ENCODE measurements around the gene UNC5B. TPM values are rescaled to one million over a fixed set of nuclear protein-coding genes. Genes with fewer than 3 reads are reported as not detected.

The UNC5B gene
- total RNA-seq, 4 donors from 2014 or later: 3.3 to 7.0 (median 5.9) TPM

- Histone ChIP-seq H3K27ac (no peak overlapping the region), H3K36me3 (no peaks in the 10 kb centered on the region), H3K4me1 (peaks cover 0 to 23% (median 5%) of the 10 kb centered on the region in 4 donors), H3K4me3 (no peak overlapping the region), H3K27me3 (peaks cover 0 to 32% of the 10 kb centered on the region in 2 donors), H3K9me3 (no peaks in the 10 kb centered on the region)
- TF ChIP-seq POLR2A (IDR thresholded peaks at IDR 0.05) (no peak), CTCF (IDR thresholded peaks at IDR 0.05) (no peak), EP300 (IDR thresholded peaks at IDR 0.05) (no peak)
- DNase-seq (ENCODE audit: low spot score in 2 of 2): no peak
- WGBS, 2 donors: 67 to 82% methylated on average over 1 of the region's 1 CpG
Observed at GRCh38 chr10:71206911-71207310, 5.5 kb upstream of the UNC5B start.

GRCh38 chr10:71207578-71207977 lies 4.8 kb upstream of the UNC5B start:
- no peaks in the 10 kb centered on the region for H3K36me3 ChIP-seq
- no peak overlapping the region for H3K27ac ChIP-seq
- no peak overlapping the region for H3K4me3 ChIP-seq
- peaks cover 0 to 32% of the 10 kb centered on the region in 2 donors for H3K27me3 ChIP-seq
- TF ChIP-seq POLR2A (IDR thresholded peaks at IDR 0.05) (no peak), CTCF (IDR thresholded peaks at IDR 0.05) (no peak), EP300 (IDR thresholded peaks at IDR 0.05) (no peak)
- H3K4me1 ChIP-seq: peaks cover 0 to 27% (median 8%) of the 10 kb centered on the region in 4 donors
- H3K9me3 ChIP-seq: no peaks in the 10 kb centered on the region
- no peak for DNase-seq (ENCODE audit: low spot score in 2 of 2)

GRCh38 chr10:71209352-71209715 lies 3.0 kb upstream of the UNC5B start:
- 38 to 47% methylated on average over 4 of the region's 4 CpGs for WGBS, 2 donors
- TF ChIP-seq CTCF (IDR thresholded peaks at IDR 0.05) (no peak), EP300 (IDR thresholded peaks at IDR 0.05) (no peak), POLR2A (IDR thresholded peaks at IDR 0.05) (no peak)
- no peak overlapping the region for H3K27ac ChIP-seq
- no peaks in the 10 kb centered on the region for H3K36me3 ChIP-seq
- DNase-seq (ENCODE audit: low spot score in 2 of 2): no peak
- peaks cover 0 to 44% (median 13%) of the 10 kb centered on the region in 4 donors for H3K4me1 ChIP-seq
- no peaks in the 10 kb centered on the region for H3K9me3 ChIP-seq
- H3K4me3 ChIP-seq: no peak overlapping the region
- H3K27me3 ChIP-seq: peaks cover 0 to 32% of the 10 kb centered on the region in 2 donors

GRCh38 chr10:71209731-71210541 lies 2.4 kb upstream of the UNC5B start:
- Histone ChIP-seq H3K27ac (no peak overlapping the region), H3K4me3 (no peak overlapping the region), H3K27me3 (peaks cover 0 to 32% of the 10 kb centered on the region in 2 donors), H3K9me3 (no peaks in the 10 kb centered on the region), H3K36me3 (no peaks in the 10 kb centered on the region), H3K4me1 (peaks cover 0 to 46% (median 13%) of the 10 kb centered on the region in 4 donors)
- no peak for DNase-seq (ENCODE audit: low spot score in 2 of 2)
- 51 to 62% methylated on average over 5 of the region's 5 CpGs for WGBS, 2 donors
- TF ChIP-seq EP300 (IDR thresholded peaks at IDR 0.05) (no peak), CTCF (IDR thresholded peaks at IDR 0.05) (no peak), POLR2A (IDR thresholded peaks at IDR 0.05) (no peak)

- no peak for DNase-seq (ENCODE audit: low spot score in 2 of 2)
- TF ChIP-seq EP300 (IDR thresholded peaks at IDR 0.05): no peak
- no peak for TF ChIP-seq CTCF (IDR thresholded peaks at IDR 0.05)
- no peak for TF ChIP-seq POLR2A (IDR thresholded peaks at IDR 0.05)
- Histone ChIP-seq H3K27ac (no peak overlapping the region), H3K4me3 (no peak overlapping the region), H3K9me3 (no peaks in the 10 kb centered on the region), H3K36me3 (no peaks in the 10 kb centered on the region), H3K27me3 (peaks cover 0 to 32% of the 10 kb centered on the region in 2 donors), H3K4me1 (peaks cover 0 to 46% (median 13%) of the 10 kb centered on the region in 4 donors)
- 46 to 47% methylated on average over 5 of the region's 5 CpGs for WGBS, 2 donors
Observed at GRCh38 chr10:71210542-71210871, 1.9 kb upstream of the UNC5B start.

Data from tibial nerve (tissue), 4 donors.